HG02973 (cell line): ENCODE measurements around the gene PDE12.

ENCODE experiments used
- ATAC-seq: cut with Tn5 transposase; IDR thresholded peaks from one replicate; pipeline ENCODE4 v1.9.1; 2021; ENCODE audit warnings: moderate library complexity; ENCODE audit not compliant: unreplicated experiment

PDE12 gene, protein sequence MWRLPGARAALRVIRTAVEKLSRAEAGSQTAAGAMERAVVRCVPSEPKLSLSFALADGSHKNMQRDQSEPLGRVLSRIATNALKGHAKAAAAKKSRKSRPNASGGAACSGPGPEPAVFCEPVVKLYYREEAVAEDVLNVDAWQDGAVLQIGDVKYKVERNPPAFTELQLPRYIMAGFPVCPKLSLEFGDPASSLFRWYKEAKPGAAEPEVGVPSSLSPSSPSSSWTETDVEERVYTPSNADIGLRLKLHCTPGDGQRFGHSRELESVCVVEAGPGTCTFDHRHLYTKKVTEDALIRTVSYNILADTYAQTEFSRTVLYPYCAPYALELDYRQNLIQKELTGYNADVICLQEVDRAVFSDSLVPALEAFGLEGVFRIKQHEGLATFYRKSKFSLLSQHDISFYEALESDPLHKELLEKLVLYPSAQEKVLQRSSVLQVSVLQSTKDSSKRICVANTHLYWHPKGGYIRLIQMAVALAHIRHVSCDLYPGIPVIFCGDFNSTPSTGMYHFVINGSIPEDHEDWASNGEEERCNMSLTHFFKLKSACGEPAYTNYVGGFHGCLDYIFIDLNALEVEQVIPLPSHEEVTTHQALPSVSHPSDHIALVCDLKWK

DNA sequence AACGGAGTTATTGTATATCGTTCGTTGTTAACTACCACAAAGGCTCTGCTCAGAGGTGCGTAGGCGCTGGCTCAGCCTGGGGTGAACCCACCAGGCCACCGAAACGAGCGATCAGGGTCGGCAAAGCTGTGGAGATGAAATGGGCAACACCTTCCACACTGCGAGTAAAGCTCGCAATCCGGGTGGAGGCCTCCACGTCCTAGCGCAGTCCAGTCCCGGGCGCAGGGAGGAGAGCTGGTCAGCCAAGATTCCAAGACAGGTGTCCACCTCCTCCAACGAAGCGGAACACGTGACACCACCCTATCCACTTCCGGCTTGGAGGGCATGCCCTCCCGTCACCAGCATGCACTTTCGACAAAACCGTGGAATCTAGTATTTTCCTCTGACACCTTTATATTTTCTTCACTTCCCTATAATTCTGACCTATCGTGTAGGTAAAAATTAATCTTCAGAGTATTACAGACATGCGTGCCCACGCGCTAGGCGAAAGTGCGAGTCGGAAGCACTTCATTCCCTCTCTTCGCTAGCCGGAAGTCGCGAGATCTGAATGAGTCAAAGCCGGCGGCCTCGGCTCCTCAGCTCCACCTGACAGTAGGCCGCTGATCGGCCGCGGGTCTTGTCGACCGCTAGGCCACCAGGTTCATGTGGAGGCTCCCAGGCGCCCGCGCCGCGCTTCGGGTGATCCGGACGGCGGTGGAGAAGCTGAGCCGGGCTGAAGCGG lies at the start of gene PDE12:
Gene PDE12 (plus strand): TSS at position 537 of the 721 bp plus-strand sequence. CDS start 106 bp downstream, at position 643.
- peak; percentile 80 for ATAC-seq

DNA sequence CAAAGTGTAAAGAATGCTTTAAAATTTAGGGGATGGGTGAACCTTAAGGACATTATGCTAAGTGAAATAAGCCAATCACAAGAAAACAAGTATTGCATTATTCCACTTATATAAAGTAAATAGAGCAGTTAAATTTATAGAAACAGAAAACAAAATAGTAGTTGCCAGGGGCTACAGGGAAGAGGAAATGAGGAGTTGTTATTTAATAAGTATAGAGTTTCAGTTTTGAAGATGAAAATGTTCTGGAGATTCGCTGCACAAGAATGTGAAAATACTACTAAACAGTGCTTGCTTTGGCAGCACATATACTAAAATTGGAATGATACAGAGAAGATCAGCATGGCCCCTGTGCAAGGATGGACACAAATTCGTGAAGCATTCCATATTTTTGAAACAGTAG lies 43.9 kb upstream of the PDE12 start:
- no peak for ATAC-seq

DNA sequence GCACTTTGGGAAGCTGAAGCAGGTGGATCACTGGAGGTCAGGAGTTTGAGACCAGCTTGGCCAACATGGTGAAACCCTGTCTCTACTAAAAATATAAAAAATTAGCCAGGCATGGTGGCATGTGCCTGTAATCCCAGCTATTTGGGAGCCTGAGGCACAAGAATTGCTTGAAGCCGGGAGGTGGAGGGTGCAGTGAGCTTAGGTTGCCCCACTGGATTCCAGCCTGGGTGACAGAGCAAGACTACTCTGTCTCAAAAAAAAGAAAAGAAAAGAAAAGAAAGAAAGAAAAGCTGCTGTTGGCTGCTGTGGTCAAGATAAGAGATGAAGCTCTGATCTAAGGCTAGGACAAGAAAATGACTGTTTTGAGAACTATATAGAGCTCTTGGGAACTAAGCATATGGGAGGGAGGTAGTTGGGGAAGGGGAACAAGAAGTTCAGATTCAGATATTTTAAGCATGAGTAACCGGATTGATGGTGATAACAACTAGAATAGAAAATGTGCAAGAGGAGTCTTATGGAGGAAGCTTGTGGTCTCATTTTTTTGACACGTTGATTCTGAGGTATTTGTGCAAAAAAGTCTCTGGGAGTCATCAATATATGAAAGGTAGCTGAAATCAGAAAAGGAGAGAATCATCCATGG lies 37.7 kb upstream of the PDE12 start:
- no peak for ATAC-seq

DNA sequence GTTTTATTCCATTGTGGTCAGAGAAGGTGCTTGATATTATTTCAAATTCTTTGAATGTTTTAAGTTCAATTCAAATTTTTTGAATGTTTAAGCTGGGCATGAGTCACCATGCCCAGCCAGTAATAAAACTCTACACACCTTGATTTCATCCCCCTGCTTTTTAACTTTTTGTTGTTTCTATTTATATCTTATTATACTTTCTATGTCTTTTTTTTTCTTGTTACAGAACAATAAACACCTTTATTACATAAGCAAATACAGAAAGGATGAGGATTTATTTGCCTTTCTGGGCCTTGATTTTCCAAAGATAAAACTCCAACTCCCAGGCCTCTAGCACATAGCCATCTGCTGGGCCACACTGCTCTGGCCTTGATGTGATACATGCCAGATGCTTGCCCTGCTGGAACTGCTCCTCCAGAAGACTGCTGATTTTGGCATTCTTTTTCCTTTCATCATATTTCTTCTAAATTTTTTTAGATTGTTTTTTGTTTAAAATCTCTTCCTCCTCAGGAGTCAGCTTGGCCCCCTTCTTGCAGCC lies 25.9 kb upstream of the PDE12 start:
- no peak for ATAC-seq

DNA sequence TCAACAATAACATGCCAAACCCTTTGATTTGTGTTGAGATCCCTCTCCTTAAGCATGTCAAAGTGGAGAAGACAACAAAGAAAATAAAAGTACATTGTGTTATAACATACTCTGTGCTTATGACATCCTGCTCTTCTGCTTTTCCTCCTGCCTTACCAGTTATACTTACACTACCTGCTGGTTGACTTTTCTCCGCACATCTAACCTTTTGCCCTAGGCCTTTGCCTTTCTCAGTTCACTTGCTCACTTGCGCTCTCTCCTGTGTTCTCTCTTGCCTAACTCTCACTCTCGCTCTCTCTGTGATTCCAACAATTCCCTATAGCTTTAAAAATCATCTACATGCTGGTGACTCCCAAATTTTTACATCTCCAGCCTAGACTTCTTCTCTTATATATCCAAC lies 17.6 kb upstream of the PDE12 start:
- ATAC-seq, result no peak

DNA sequence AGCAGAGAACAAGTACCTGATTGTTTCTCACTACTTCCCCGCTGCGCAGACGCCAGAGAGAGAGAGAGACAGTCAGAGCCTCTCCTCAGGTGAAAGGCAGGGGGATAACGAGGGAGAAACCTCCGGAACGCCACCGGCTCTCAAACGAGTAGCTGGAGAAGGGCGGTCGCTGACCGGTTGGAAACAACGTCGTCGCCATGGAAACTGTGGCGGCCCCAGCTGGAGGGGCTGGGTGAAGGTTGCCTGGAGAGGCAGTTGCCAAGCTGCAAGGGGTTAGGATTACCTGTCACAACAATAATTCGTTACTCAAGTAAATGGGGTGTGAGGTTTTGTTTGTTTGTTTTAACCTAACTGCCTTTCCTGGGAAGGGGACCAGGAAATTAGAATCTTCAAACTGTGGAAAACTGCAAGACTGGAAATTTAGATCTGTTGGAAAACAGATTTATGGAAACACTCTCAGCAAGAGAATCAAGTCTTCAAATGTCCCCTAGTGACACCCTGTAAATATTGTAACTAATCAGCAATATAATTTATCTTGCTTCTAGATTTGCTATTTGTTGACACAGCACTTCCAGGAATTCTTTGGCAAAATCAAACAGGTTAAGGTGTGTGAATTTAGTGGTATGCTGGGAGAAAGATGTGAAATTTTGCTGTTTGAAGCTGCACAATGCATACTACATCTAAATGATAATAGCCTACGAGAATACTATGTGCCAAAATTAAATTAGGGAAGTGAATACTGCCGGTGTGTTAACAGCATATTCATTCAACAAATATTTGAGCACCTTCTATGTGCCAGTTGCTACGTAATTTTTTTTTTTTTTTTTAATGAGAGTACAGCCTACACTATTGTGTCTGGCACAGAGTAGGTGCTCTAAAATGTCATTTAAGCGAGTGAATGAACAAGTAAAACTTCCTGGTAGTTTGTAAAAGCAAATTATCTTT lies 11.6 kb upstream of the PDE12 start, which contains the start of gene DNAH12:
Gene DNAH12 (minus strand): TSS at position 164 of the 945 bp plus-strand sequence. CDS start 1,474 bp downstream, outside the sequence.
- ATAC-seq, result no peak

DNA sequence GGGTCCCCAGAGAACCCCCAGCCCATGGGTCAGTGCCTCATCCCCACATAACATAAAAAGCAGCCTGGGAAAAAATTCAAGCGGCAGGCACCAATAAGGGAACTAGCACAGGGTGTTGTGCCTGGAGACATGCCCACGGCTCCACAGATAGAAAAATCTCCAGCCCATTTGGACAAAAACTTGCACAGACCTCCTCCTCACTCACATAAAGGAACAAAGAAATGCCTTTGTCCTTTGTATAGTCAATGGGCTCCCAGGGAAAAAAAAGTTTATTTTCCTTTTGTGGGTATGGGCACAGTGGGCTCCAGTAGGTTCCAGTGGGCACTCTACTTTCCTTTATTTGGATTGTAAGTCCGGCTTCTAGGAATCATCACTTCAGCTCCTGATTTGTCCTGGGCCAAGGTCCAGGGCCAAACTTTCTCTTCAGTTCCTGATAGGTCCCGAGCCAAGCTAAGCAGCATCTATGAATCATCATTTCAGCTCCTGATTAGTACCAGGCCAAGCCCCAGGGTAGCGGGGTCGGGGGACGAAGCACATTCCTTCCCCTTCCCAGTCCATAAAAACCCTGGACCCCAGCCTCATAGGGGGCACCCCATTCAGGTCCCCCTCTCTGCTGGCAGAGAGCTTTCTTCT lies 10.3 kb upstream of the PDE12 start:
- ATAC-seq, result no peak

DNA sequence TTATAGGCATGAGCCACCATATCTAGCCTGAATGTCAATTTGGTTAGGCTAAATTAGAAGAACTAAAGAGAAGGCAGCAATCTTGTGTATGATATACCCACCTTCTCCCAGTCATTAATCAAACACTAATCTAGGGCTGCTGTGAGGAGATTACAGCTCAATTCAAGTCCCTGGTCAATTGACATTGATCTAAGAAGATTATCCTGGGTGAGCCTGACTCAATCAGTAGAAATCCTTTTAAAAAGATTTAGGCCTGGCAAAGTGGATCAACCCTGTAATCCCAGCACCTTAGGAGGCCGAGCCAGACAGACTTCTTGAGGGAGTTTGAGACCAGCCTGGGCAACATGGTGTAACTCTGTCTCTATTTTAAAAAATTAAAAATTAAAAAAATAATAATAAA lies 9.5 kb upstream of the PDE12 start:
- no peak for ATAC-seq

DNA sequence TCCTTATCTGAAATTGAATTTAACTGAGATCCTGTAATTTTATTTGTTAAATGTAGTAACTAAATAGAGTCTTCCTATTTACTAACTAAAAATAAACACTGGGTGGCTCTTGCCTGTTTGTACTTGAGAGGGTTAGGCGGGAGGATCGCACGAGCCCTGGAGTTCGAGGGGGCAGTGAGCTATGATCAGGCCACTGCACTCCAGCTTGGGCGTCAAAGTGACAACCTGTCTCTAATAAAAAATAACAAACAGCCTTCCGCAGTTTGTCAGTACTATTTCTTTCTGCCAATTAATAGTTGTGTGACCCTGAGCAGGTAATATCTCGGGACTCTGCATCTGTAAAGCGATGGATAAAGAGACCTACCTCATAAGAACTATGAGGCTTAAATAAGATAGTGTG lies 768 bp upstream of the PDE12 start:
- ATAC-seq, result no peak

DNA sequence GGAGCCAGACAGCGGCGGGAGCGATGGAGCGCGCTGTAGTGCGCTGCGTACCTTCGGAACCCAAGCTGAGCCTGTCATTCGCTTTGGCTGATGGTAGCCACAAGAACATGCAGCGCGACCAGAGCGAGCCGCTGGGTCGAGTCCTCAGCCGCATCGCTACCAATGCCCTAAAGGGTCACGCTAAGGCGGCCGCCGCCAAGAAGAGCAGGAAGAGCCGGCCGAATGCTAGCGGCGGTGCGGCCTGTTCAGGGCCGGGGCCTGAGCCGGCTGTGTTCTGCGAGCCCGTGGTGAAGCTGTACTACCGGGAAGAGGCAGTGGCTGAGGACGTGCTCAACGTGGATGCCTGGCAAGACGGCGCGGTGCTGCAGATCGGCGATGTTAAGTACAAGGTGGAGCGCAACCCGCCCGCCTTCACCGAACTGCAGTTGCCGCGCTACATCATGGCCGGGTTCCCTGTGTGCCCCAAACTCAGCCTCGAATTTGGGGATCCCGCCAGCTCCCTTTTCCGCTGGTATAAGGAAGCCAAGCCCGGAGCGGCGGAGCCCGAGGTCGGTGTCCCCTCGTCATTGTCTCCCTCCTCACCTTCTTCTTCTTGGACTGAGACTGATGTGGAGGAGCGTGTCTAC lies 498 bp downstream of the PDE12 start:
- ATAC-seq, result peak; percentile 38

DNA sequence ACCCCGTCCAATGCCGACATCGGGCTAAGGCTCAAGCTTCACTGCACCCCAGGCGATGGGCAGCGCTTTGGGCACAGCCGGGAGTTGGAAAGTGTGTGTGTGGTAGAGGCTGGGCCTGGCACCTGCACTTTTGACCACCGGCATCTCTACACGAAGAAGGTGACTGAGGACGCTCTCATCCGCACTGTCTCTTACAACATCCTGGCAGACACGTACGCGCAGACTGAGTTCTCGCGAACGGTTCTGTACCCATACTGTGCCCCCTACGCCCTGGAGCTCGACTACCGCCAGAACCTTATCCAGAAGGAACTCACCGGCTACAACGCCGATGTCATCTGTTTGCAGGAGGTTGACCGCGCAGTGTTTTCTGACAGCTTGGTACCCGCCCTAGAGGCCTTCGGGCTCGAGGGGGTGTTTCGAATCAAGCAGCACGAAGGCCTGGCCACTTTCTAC lies 1.0 kb downstream of the PDE12 start:
- ATAC-seq, result no peak

DNA sequence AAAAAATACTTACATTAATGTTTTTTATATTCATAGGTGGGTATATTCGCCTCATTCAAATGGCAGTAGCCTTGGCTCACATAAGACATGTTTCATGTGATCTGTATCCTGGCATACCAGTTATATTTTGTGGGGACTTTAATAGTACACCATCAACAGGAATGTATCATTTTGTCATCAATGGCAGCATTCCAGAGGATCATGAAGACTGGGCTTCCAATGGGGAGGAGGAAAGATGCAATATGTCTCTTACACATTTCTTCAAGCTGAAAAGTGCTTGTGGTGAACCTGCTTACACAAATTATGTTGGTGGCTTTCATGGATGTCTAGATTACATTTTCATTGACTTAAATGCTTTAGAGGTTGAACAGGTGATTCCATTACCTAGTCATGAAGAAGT lies 3.5 kb downstream of the PDE12 start:
- ATAC-seq, result no peak

DNA sequence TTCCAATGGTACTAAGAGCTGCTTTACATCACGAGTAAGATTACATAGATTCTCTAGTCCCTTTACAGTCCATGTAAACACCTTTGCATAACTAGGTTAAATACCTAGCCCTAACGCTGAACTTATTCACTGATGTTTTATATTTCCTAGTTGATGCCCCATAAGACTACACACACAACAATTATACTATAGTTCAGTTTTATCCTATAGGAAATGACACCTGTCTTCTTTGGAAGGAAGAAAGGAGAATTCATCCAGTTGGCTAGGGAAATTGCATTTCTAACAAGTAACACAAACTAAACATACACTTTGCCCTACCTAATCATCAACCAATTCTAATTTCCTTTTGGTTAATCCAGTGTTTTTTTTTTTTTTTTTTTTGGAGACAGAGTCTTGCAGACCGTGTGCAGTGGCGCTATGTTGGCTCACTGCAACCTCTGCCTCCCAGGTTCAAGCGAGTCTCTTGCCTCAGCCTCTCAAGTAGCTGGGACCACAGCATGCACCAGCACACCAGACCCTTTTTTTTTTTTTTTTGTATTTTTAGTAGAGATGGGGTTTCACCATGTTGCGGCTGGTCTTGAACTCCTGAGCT lies 13.9 kb downstream of the PDE12 start:
- ATAC-seq, result no peak

DNA sequence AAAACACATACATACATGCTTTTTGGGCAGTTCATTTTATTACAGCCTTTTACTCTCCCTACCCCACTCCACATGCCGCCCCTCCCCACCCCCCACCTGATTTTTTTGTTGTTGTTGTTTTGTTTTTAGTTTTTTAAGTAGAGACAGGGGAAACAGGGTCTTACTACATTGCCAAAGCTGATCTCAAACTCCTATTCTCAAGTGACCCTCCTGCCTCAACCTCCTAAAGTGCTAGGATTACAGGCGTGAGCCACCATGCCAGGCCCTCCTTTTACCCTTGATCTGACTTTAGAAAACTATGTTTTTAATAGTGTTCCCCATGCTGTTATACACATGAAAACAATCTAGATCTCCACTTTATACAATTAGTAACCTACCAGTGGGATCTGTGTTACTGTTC lies 14.8 kb downstream of the PDE12 start:
- no peak for ATAC-seq

DNA sequence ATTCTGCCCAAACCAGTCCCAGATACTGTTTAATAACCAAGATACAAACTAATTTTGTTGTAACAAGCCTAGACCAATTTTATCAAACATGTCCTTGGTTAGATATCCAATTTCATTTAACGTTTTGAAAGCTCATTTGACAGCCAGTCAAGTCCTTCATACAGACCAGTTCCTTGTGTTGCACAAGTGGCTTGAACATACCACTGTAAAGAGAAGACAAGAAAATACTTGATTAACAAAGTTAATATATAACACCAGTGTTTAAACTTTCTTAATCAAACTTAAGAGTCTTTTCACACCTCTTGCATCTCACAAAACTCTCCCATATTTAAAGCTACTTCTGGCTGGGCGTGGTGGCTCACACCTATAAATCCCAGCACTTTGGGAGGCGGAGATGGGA lies 16.0 kb downstream of the PDE12 start:
- ATAC-seq, result no peak

DNA sequence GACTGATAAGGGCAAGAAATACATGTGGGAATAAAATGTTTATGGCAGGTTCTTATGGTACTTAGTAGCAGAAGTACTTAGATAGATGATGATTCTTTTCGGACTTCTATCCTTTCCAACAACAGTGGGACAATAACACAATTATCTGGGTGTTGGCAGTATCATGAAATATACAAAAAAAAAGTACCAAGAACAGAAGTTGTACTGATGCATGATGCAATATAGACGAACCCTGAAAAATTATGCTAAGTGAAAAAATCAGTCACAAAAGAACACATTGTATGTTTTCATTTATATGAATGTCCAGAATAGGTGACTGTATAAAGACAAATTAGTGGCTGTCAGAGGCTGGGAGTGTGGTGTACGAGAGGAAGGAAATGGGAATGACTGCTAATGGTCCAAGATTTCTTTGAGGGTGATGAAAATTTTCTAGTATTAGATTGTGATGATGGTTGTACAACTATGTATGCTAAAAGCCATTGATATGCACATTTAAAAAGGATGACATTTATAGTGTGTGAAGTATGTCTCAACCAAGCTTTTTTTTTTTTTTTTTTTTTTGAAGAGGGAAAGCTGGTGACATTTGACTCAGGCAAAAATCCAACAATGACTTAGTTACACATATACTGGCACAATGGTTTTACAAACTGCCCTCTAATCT lies 20.0 kb downstream of the PDE12 start:
- no peak for ATAC-seq

DNA sequence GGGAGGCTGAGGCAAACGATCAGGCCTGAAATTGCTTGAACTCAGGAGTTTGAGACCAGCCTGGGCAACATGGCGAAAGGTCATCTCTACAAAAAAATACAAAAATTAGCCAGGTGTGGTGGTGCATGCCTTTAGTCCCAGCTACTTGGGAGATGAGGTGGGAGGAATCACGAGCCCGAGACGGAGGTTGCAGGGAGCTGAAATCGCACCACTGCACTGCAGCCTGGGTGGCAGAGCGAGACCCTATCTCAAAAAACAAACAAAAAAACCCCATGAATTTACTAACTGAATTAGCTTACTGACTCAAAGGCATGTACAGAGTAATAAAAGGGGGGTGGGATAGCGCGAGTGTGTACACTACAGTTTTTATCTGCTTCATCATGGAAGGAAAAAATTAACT lies 21.7 kb downstream of the PDE12 start:
- no peak for ATAC-seq
